Measurements from ENCODE around the gene NFIB. TPM values are rescaled to one million over a fixed set of nuclear protein-coding genes. Genes with fewer than 3 reads are reported as not detected.

Gene NFIB
- total and polyA plus RNA-seq, 2 experiments from 2014 or later, result 5.3 to 6.0 TPM

DNA sequence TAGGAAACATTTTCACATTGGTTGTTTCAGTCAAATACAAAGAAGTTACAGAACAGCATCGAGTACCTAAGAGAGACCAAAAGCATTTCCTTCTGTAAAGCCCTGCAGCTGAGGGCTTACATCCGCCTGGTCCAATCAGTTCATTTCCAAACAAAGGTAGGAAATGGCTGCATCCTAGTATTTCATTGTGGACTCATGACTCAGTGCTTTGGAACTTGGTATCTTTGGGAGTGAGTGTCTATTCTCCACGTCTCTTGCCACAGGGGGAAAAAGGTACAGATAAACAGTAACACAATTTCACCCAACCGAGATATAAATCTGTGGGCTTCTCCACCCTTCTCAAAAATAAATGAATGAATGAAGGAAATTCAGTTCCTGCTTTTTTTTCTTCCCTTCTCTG, 75.4 kb downstream of the NFIB start:
- TF ChIP-seq EZH2phosphoT487 (IDR thresholded peaks at IDR 0.05; ENCODE audit: insufficient read depth, low read depth), result no peak
- no peak for TF ChIP-seq EZH2 (IDR thresholded peaks at IDR 0.05; ENCODE audit: insufficient read depth, poor library complexity, severe bottlenecking)
- Histone ChIP-seq H3K4me3 (no peak overlapping the region), H3K9me2 (ENCODE audit: insufficient read depth) (no peaks in the 10 kb centered on the region), H2AFZ (no peak overlapping the region), H3K36me3 (ENCODE audit: low read depth) (no peaks in the 10 kb centered on the region), H3K4me1 (ENCODE audit: insufficient read depth) (peaks cover 11% of the 10 kb centered on the region), H3K4me2 (ENCODE audit: unreplicated experiment) (no peak overlapping the region), H4K20me1 (ENCODE audit: insufficient read depth) (no peaks in the 10 kb centered on the region), H3K27me3 (replicated peaks; ENCODE audit: insufficient read depth) (no peaks in the 10 kb centered on the region), H3K9me3 (ENCODE audit: low read depth) (no peaks in the 10 kb centered on the region), H3K27ac (no peak overlapping the region), H3K9ac (no peak overlapping the region), H3K79me2 (ENCODE audit: insufficient read depth) (no peaks in the 10 kb centered on the region), H3F3A (ENCODE audit: insufficient read depth) (no peaks in the 10 kb centered on the region)
- peak; percentile 43 for DNase-seq
- 55 to 58% methylated on average over 4 of the region's 4 CpGs for WGBS, 2 experiments (ENCODE audit: low coverage in 1 of 2, low lambda C conversion rate in 2 of 2, missing lambda C conversion rate in 2 of 2)
- in situ Hi-C loops (cut with MboI), result no loop called here

GRCh38 chr9:14238079-14238478, 75.9 kb downstream of the NFIB start:
- H3K4me2 ChIP-seq (ENCODE audit: unreplicated experiment), result no peak overlapping the region
- WGBS, 2 experiments (ENCODE audit: low coverage in 1 of 2, low lambda C conversion rate in 2 of 2, missing lambda C conversion rate in 2 of 2), result 30 to 42% methylated on average over 3 of the region's 3 CpGs
- in situ Hi-C loops (cut with MboI), result no loop called here
- no peak overlapping the region for H3K27ac ChIP-seq
- no peaks in the 10 kb centered on the region for H3K36me3 ChIP-seq (ENCODE audit: low read depth)
- H3K79me2 ChIP-seq (ENCODE audit: insufficient read depth), result no peaks in the 10 kb centered on the region
- no peak overlapping the region for H2AFZ ChIP-seq
- peak; percentile 39 for DNase-seq
- peaks cover 11% of the 10 kb centered on the region for H3K4me1 ChIP-seq (ENCODE audit: insufficient read depth)
- H3F3A ChIP-seq (ENCODE audit: insufficient read depth), result no peaks in the 10 kb centered on the region
- no peak overlapping the region for H3K9ac ChIP-seq
- TF ChIP-seq EZH2phosphoT487 (IDR thresholded peaks at IDR 0.05; ENCODE audit: insufficient read depth, low read depth), result no peak
- TF ChIP-seq EZH2 (IDR thresholded peaks at IDR 0.05; ENCODE audit: insufficient read depth, poor library complexity, severe bottlenecking), result no peak
- H3K9me3 ChIP-seq (ENCODE audit: low read depth), result no peaks in the 10 kb centered on the region
- no peaks in the 10 kb centered on the region for H3K27me3 ChIP-seq (replicated peaks; ENCODE audit: insufficient read depth)
- no peaks in the 10 kb centered on the region for H3K9me2 ChIP-seq (ENCODE audit: insufficient read depth)
- H3K4me3 ChIP-seq, result no peak overlapping the region
- H4K20me1 ChIP-seq (ENCODE audit: insufficient read depth), result no peaks in the 10 kb centered on the region

DNA sequence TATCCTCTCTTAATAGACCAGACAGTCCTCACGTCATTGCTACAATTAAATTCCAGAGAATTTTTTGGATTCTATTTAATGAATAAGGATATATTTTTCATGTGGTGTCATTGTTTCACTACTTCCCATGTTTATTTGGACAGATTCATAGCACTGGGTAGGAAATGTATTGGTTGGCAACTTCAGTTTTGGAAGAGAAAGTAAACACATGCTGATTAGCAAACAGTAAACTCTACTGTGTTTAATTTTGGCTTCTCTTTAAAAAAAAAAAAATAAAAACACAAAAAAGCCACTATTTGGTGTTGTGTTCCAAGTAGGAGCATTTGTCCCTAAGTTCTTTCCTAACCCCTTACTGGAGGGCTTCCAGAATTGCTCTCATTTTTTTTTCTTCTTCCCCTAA, 77.3 kb downstream of the NFIB start:
- no peaks in the 10 kb centered on the region for H4K20me1 ChIP-seq (ENCODE audit: insufficient read depth)
- H3K27me3 ChIP-seq (replicated peaks; ENCODE audit: insufficient read depth), result no peaks in the 10 kb centered on the region
- peaks cover 11% of the 10 kb centered on the region for H3K4me1 ChIP-seq (ENCODE audit: insufficient read depth)
- no peaks in the 10 kb centered on the region for H3K36me3 ChIP-seq (ENCODE audit: low read depth)
- TF ChIP-seq EZH2phosphoT487 (IDR thresholded peaks at IDR 0.05; ENCODE audit: insufficient read depth, low read depth), result no peak
- no peak for TF ChIP-seq EZH2 (IDR thresholded peaks at IDR 0.05; ENCODE audit: insufficient read depth, poor library complexity, severe bottlenecking)
- no peak overlapping the region for H3K27ac ChIP-seq
- no peaks in the 10 kb centered on the region for H3F3A ChIP-seq (ENCODE audit: insufficient read depth)
- WGBS, 2 experiments (ENCODE audit: low coverage in 1 of 2, low lambda C conversion rate in 2 of 2, missing lambda C conversion rate in 2 of 2), result 47 to 49% methylated on average over 1 of the region's 1 CpG
- H3K79me2 ChIP-seq (ENCODE audit: insufficient read depth), result no peaks in the 10 kb centered on the region
- no peak for DNase-seq
- no peak overlapping the region for H2AFZ ChIP-seq
- H3K9me2 ChIP-seq (ENCODE audit: insufficient read depth), result no peaks in the 10 kb centered on the region
- no peaks in the 10 kb centered on the region for H3K9me3 ChIP-seq (ENCODE audit: low read depth)
- H3K4me2 ChIP-seq (ENCODE audit: unreplicated experiment), result no peak overlapping the region
- in situ Hi-C loops (cut with MboI), result no loop called here
- H3K4me3 ChIP-seq, result no peak overlapping the region
- H3K9ac ChIP-seq, result no peak overlapping the region

- 80 to 82% methylated on average over 8 of the region's 8 CpGs for WGBS, 2 experiments (ENCODE audit: low coverage in 1 of 2, low lambda C conversion rate in 2 of 2, missing lambda C conversion rate in 2 of 2)
- Histone ChIP-seq H3K4me3 (no peak overlapping the region), H3K9me2 (ENCODE audit: insufficient read depth) (no peaks in the 10 kb centered on the region), H3K36me3 (ENCODE audit: low read depth) (no peaks in the 10 kb centered on the region), H3K9ac (no peak overlapping the region), H2AFZ (no peak overlapping the region), H3K4me2 (ENCODE audit: unreplicated experiment) (no peak overlapping the region), H3K79me2 (ENCODE audit: insufficient read depth) (no peaks in the 10 kb centered on the region), H3F3A (ENCODE audit: insufficient read depth) (no peaks in the 10 kb centered on the region), H3K4me1 (ENCODE audit: insufficient read depth) (no peaks in the 10 kb centered on the region), H3K27me3 (replicated peaks; ENCODE audit: insufficient read depth) (no peaks in the 10 kb centered on the region), H4K20me1 (ENCODE audit: insufficient read depth) (no peaks in the 10 kb centered on the region), H3K9me3 (ENCODE audit: low read depth) (no peaks in the 10 kb centered on the region), H3K27ac (no peak overlapping the region)
- TF ChIP-seq EZH2phosphoT487 (IDR thresholded peaks at IDR 0.05; ENCODE audit: insufficient read depth, low read depth) (no peak), EZH2 (IDR thresholded peaks at IDR 0.05; ENCODE audit: insufficient read depth, poor library complexity, severe bottlenecking) (no peak)
- no peak for DNase-seq
- in situ Hi-C loops (cut with MboI), result no loop called here
These were observed 81.8 kb downstream of the NFIB start for GRCh38 chr9:14232111-14232510.

Data from GM23248 (cell line).